CD4-positive, alpha-beta T cell treated with Interleukin-6 for 4 hours (primary cell): Measurements from ENCODE around the gene PES1.
"Not testable (repeated sequence)": the region's sequence is repeated elsewhere in the genome, so short reads cannot be mapped to it uniquely, and the experiment has no call there.

Experiments used
- DNase-seq: peaks from one replicate; pipeline ENCODE4 v3.0.0-alpha.2; 2020; ENCODE audit warnings: mixed read lengths

The PES1 gene

DNA sequence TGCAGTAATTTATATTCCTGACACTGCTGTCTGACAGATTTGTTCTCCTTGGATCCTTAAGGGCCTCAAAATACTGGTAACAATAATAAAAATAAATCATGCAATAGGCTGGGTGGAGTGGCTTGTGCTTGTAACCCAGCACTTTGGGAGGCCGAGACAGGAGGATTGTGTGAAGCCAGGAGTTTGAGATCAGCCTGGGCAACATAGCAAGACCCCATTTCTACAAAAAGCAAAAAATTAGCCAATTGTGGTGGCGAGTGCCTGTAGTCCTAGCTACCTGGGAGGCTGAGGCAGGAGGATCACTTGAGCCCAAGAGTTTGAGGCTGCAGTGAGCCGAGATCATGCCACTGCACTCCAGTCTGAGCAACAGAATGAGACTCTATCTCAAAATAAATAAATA lies 39.9 kb downstream of the PES1 start:
- DNase-seq, result not testable (repeated sequence)

DNA sequence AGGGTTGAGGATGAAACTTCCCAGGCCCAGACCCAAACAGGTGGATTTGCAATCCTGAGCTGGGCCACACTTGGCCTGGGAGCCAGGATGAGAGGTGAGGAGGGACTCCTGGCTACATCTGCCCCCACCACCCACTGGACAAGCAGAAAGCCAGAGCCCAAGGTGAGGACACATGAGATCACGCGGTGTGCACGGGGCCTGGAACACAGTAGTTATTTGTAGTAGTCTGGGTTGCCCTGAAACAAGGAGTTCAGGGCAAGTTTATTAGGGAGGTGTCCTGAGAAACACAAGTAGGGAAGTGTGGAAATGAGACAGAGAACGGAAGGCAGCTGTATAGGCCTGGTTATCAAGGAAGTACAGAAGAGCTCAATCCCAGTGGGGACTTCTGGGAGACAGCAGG lies 44.5 kb downstream of the PES1 start:
- DNase-seq, result no peak

DNA sequence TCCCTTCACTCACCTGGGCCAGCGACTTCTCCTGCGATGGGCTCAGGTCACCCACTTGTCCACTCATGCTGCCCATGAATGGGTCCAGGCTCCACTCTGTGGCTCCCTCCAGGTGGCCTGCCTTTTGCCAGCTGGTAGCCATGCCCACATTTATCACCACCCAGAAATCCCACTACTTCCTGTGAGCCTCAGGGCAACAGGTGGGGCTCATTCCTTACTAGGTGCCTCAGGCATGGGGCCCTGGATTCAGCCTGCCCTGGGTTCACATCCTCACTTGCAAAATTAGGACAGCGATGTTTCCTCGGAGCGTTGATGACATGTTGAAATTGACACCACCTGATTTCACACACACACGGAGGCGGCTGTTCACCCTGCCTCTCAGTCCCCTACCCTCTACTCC lies 45.1 kb downstream of the PES1 start, which contains the start of gene SEC14L6:
Gene SEC14L6 (minus strand): TSS at position 126 of the 400 bp plus-strand sequence. CDS start 59 bp downstream, at position 67.
- no peak for DNase-seq

DNA sequence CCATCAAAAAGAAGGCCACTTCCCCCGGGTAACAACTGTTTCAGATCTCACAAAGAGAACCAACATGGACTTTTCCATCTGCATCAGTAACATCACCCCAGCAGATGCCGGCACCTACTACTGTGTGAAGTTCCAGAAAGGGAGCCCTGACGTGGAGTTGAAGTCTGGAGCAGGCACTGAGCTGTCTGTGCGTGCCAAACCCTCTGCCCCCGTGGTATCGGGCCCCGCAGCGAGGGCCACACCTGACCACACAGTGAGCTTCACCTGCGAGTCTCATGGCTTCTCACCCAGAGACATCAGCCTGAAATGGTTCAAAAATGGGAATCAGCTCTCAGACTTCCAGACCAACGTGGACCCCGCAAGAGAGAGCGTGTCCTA lies 48.9 kb downstream of the PES1 start:
- no peak for DNase-seq

DNA sequence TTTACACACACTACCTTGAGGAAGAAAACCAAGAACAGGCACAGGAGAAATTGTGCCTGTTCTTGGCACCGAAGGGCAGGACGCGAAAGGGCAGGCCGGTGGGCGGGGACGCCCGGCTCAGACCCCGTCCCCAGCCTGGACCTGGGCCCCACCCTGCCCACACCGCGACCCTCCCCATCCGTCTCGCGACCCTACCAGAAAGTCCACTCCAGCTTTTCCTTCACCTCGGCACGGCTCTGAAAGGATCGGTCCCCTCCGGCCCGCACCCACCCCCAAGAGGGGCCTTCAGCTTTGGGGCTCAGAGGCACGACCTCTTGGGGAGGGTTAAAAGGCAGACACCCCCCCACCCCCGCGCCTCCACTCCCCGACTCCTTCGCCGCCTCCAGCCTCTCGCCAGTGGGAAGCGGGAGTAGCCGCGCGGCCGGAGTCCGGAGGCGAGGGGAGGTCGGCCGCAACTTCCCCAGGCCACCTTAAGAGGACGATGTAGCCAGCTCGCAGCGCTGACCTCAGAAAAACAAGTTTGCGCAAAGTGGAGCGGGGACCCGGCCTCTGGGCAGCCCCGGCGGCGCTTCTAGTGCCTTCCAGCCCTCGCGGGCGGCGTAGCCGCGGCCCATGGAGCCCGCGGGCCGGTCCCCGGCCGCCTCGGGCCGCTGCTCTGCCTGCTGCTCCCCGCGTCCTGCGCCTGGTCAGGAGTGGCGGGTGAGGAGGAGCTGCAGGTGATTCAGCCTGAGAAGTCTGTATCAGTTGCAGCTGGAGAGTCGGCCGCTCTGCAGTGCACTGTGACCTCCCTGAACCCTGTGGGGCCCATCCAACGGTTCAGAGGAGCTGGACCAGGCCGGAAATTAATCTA lies 49.5 kb downstream of the PES1 start:
- no peak for DNase-seq

DNA sequence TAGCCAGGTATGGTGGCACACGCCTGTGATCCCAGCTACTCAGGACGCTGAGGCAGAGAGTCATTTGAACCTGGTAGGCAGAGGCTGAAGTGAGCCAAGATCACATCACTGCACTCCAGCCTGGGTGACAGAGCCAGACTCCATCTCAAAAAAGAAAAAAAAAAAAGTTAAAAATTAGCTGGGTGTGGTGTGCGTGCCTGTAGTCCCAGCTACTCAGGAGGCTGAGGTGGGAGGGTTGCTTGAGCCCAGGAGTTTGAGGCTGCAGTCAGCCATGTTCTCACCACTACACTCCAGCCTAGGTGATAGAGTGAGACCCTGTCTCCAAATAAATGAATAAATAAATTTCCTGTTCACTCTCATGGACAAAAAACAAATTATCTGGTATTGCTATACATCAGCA lies 50.2 kb downstream of the PES1 start:
- not testable (repeated sequence) for DNase-seq

DNA sequence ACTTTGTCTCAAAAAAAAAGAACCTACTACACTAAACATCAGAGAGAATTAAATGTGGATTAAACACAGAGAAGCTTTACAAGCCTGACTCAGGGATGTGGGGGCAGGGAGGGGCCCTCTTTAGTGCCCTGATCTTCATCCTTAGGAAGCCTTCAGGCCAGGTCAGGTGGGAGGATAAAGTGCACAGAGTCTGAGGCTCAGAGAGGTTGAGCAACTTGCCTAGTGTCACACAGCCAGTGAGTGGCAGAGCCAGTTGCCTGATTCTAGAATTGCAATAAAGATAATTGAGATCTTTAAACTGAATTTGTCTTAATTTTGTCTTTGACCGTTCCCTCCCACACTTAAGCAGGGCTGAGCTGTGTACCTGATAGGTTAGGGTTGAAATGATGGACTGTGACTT lies 52.3 kb downstream of the PES1 start:
- no peak for DNase-seq

DNA sequence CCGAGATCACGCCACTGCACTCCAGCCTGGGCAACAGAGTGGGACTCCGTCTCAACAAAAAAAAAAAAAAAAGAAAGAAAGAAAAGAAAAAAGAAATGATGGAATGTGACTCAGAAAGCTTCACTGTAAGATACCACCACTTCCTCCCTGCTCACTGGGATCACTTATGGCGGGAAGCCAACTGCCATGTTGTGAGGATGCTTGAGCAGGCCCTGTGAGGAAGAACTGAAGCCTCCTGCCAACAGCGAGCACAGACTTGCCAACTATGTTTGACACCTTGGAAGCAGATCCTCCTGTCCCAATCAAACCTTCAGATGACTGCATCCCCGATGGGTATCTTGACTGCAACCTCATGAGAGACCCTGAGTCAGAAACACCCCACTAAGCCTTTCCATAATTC lies 53.4 kb downstream of the PES1 start:
- no peak for DNase-seq

DNA sequence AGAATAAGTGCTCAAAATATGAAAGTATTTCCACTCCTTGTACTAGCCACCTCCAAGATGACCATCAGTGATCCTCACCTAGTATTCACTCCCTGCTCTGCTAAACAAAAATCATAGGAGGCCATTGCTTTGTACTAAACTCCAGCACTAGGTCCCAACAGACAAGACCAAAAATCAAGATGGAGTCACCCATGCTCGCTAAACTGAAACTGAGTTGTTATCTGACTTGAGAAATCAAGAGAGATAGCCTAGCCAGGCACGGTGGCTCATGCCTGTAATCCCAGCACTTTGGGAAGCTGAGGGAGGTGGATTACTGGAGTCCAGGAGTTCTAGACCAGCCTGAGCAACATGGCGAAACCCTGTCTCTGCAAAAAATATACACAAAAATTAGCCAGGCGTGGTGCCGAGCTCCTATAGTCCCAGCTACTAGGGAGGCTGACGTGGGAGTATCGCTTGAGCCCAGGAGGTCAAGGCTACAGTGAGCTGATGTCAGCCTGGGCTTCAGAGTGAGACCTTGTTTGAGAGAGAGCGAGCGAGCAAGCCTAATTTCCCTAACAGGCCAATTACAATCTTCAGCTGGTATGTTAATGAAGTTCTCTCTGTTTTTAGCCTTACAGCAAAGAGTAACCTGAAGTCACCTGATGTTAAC lies 54.5 kb downstream of the PES1 start:
- DNase-seq, result no peak

DNA sequence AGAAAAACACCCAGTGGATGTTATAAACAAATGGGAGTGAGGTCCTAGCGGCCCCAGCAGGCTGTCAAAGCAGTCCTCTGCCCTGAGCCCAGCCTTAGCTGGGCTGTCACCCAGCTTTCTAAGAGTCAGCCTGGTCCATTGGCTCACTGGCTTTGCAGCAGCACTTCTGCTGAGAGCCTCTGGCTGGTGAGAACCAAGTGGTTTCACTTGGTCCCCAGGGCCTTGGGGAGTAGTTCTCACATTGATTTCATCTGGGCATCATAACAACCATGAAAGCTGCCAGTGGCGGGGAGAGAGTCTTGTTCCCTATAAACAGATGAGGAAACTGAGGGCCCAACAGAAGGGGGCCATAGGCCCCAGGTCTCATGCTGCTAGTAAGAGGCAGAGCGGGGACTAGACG lies 56.5 kb downstream of the PES1 start:
- no peak for DNase-seq

DNA sequence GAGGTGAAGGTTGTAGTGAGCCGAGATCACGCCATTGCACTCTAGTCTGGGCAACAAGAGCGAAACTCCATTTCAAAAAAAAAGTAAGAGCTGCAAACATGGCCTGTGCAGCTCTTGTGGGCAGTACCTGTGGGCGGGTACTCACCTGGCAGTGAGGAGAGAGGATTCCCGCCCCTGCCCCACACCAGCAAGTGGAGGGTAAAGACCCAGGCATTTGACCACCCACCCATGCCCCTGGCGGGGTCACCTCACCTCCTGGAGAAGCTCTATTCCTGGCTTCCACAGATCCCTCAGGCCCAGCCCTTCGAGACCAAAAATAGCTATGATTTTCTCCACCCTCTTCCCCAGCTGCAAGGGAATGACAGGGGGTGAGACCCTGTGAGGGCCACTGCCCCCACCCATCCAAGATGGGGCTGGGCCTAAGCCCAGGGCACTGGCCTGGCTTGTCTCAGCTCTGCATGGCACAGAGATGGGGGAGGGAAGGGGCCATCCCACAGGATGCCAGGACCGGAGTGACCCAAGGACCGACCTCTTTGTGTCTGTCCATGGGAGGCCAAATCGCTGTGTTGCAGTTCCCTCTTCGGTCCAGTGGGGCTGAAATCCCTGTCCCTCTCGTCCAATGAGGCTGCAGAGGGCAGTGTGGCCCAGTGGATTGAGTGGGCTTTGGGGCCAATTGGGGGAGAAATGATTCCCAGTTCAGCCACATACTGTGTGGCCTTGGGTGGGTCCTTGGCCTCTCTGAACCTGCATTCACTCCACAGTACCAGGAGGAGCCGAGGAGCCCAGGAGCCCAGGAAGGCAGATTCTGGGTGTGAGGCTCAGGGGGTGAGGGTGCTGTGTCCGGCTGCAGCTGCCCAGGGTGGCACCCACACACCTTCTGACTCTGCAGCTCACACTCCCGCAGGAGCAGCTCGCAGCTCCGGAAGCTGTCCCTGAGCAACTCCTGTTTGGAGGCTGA lies 59.8 kb downstream of the PES1 start:
- no peak for DNase-seq

DNA sequence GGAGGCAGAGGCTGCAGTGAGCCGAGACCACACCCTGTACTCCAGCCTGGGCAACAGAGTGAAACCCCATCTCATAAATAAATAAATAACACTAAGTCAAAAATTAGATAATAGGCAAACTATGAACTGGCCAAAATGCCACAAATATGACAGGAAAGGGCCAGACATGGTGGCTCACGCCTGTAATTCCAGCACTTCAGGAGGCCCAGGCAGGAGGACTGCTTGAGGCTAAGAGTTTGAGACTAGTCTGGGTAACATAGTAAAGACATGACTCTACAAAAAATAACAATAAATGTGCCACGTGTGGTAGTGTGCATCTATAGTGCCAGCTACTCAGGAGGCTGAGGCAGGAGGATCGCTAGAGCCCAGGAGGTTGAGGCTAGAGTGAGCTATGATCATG lies 65.1 kb downstream of the PES1 start:
- DNase-seq, result no peak
